ENCODE results near the gene CDKN2AIPNL.

The CDKN2AIPNL gene

GRCh38 chr5:134411546-134412266, at the start of gene CDKN2AIPNL:
Gene CDKN2AIPNL, minus strand, starts transcription at chr5:134411881. Its CDS starts 27 bp downstream, at chr5:134411854.
- peak; percentile 43 for TF ChIP-seq CTCF (IDR thresholded peaks at IDR 0.05; ENCODE audit: low read depth, low read length)
- peak within 1 kb of the TSS; percentile 86 to 87 for H3K4me3 ChIP-seq (replicated peaks in 1 of 2; ENCODE audit: low read depth in 2 of 2, low read length in 2 of 2)
- DNase-seq (ENCODE audit: low read depth in 2 of 2): peak; percentile 86 to 92

- no peak overlapping the region for H3K4me3 ChIP-seq (replicated peaks in 1 of 2; ENCODE audit: low read depth in 2 of 2, low read length in 2 of 2)
- peak in 1 of 2 donors; percentile 52 for DNase-seq (ENCODE audit: low read depth in 2 of 2)
- no peak for TF ChIP-seq CTCF (IDR thresholded peaks at IDR 0.05; ENCODE audit: low read depth, low read length)
These were observed 48.9 kb upstream of the CDKN2AIPNL start for GRCh38 chr5:134460551-134460950.

GRCh38 chr5:134459491-134459890, 47.8 kb upstream of the CDKN2AIPNL start:
- no peak overlapping the region for H3K4me3 ChIP-seq (replicated peaks in 1 of 2; ENCODE audit: low read depth in 2 of 2, low read length in 2 of 2)
- DNase-seq (ENCODE audit: low read depth in 2 of 2): no peak
- no peak for TF ChIP-seq CTCF (IDR thresholded peaks at IDR 0.05; ENCODE audit: low read depth, low read length)

- TF ChIP-seq CTCF (IDR thresholded peaks at IDR 0.05; ENCODE audit: low read depth, low read length): no peak
- no peak for DNase-seq (ENCODE audit: low read depth in 2 of 2)
- H3K4me3 ChIP-seq (replicated peaks in 1 of 2; ENCODE audit: low read depth in 2 of 2, low read length in 2 of 2): no peak overlapping the region
These were observed 47.3 kb upstream of the CDKN2AIPNL start for GRCh38 chr5:134459010-134459403.

- peak in 1 of 2 donors; percentile 86 for DNase-seq (ENCODE audit: low read depth in 2 of 2)
- no peak overlapping the region for H3K4me3 ChIP-seq (replicated peaks in 1 of 2; ENCODE audit: low read depth in 2 of 2, low read length in 2 of 2)
- no peak for TF ChIP-seq CTCF (IDR thresholded peaks at IDR 0.05; ENCODE audit: low read depth, low read length)
These were observed 46.7 kb upstream of the CDKN2AIPNL start for GRCh38 chr5:134458234-134459009.

- no peak for TF ChIP-seq CTCF (IDR thresholded peaks at IDR 0.05; ENCODE audit: low read depth, low read length)
- DNase-seq (ENCODE audit: low read depth in 2 of 2): no peak
These were observed 46.1 kb upstream of the CDKN2AIPNL start for GRCh38 chr5:134457801-134458200.

More at GRCh38 chr5:134457801-134458200, 46.1 kb upstream of the CDKN2AIPNL start:
- no peak overlapping the region for H3K4me3 ChIP-seq (replicated peaks in 1 of 2; ENCODE audit: low read depth in 2 of 2, low read length in 2 of 2)
